Loucy (cell line): ENCODE results near the gene TBC1D22A.

ENCODE experiments used
- EZH2phosphoT487 ChIP-seq: fragments of 200-600 bp; IDR thresholded peaks from 2 replicates; pipeline ENCODE4 v1.6.1; 2018; ENCODE audit warnings: antibody characterized with exemption, mild to moderate bottlenecking, moderate library complexity, borderline replicate concordance
- TF ChIP-seq, protein P1 (sequence below): fragments of 200-600 bp; sonication (generic); conservative IDR thresholded peaks from 2 replicates; pipeline ENCODE4 v1.5.1; 2014; ENCODE audit warnings: mild to moderate bottlenecking, antibody characterized with exemption, low read length

DNA sequence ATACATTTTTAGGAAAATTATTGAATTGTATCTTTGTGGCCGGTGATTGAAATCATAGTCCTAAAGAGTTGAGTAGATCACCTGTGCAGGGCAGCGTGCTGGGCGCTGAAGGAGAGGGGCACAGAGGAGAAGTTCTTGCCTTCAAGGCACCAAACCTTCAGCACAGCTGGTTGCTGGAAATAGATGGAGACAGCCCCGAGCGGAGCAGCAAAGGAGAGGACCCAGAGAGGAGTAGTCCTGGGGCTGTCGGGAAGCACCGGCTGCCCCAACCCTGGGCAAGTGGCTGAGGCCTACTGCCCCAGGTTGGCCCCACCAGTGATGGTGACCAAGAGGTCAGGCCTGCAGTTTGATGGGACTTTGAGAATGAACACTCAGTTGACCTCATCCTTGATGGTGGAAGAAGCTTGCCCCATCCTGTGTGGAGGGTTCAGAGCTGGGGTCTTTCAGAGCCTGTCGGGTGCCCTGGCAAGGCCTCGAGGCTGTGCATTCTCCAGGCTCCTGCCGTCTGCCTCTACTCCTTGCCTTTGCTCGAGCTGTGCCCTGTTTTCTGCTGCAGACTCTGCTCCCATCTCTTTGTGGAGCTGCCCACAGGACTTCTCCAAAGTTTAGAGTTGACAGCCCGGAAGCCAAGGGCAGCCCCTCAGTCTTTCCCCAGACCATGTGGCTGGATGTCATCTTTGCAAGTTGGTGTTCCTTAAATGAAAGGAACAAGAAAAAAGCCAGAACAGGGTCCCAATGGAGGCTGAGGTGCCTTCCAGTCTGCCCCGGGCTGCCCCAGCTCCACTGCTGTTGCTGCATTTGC lies 285.1 kb downstream of the TBC1D22A start:
- TF ChIP-seq, protein P1, sequence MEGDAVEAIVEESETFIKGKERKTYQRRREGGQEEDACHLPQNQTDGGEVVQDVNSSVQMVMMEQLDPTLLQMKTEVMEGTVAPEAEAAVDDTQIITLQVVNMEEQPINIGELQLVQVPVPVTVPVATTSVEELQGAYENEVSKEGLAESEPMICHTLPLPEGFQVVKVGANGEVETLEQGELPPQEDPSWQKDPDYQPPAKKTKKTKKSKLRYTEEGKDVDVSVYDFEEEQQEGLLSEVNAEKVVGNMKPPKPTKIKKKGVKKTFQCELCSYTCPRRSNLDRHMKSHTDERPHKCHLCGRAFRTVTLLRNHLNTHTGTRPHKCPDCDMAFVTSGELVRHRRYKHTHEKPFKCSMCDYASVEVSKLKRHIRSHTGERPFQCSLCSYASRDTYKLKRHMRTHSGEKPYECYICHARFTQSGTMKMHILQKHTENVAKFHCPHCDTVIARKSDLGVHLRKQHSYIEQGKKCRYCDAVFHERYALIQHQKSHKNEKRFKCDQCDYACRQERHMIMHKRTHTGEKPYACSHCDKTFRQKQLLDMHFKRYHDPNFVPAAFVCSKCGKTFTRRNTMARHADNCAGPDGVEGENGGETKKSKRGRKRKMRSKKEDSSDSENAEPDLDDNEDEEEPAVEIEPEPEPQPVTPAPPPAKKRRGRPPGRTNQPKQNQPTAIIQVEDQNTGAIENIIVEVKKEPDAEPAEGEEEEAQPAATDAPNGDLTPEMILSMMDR = no peak
- no peak for TF ChIP-seq EZH2phosphoT487
